WI38 (cell line): ENCODE results near the gene TMC8.
"Not testable (repeated sequence)": the region's sequence is repeated elsewhere in the genome, so short reads cannot be mapped to it uniquely, and the experiment has no call there.

Experiments
- H3K4me3 ChIP-seq: 2 replicates; pipeline ENCODE4 v1.5.1; 2011; ENCODE audit warnings: low read depth, mild to moderate bottlenecking, control low read depth, low read length
- TF ChIP-seq, protein P1 (sequence below): IDR thresholded peaks from 2 replicates; pipeline ENCODE4 v1.5.1; 2012; ENCODE audit warnings: low read depth, mild to moderate bottlenecking, control low read depth, low read length

TMC8 gene

GRCh38 chr17:78114831-78115723, 15.5 kb upstream of the TMC8 start:
- TF ChIP-seq, protein P1, sequence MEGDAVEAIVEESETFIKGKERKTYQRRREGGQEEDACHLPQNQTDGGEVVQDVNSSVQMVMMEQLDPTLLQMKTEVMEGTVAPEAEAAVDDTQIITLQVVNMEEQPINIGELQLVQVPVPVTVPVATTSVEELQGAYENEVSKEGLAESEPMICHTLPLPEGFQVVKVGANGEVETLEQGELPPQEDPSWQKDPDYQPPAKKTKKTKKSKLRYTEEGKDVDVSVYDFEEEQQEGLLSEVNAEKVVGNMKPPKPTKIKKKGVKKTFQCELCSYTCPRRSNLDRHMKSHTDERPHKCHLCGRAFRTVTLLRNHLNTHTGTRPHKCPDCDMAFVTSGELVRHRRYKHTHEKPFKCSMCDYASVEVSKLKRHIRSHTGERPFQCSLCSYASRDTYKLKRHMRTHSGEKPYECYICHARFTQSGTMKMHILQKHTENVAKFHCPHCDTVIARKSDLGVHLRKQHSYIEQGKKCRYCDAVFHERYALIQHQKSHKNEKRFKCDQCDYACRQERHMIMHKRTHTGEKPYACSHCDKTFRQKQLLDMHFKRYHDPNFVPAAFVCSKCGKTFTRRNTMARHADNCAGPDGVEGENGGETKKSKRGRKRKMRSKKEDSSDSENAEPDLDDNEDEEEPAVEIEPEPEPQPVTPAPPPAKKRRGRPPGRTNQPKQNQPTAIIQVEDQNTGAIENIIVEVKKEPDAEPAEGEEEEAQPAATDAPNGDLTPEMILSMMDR, result no peak
- no peak overlapping the region for H3K4me3 ChIP-seq

DNA sequence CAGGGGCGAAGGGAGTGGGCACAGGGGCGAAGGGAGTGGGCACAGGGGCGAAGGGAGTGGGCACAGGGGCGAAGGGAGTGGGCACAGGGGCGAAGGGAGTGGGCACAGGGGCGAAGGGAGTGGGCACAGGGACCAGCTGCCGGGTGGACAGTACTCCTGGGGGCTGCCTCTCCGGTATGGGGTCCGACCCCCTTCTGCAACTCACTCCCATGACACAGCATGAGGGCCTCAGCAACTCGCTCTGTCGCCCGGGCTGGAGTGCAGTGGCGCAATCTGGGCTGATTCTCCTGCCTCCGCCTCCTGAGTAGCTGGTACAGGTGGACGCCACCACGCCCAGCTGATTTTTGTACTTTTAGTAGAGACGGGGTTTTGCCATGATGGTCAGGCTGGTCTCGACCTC, 14.8 kb upstream of the TMC8 start:
- not testable (repeated sequence) for H3K4me3 ChIP-seq

GRCh38 chr17:78116411-78116810, 14.2 kb upstream of the TMC8 start:
- TF ChIP-seq, protein P1, result no peak
- no peak overlapping the region for H3K4me3 ChIP-seq

DNA sequence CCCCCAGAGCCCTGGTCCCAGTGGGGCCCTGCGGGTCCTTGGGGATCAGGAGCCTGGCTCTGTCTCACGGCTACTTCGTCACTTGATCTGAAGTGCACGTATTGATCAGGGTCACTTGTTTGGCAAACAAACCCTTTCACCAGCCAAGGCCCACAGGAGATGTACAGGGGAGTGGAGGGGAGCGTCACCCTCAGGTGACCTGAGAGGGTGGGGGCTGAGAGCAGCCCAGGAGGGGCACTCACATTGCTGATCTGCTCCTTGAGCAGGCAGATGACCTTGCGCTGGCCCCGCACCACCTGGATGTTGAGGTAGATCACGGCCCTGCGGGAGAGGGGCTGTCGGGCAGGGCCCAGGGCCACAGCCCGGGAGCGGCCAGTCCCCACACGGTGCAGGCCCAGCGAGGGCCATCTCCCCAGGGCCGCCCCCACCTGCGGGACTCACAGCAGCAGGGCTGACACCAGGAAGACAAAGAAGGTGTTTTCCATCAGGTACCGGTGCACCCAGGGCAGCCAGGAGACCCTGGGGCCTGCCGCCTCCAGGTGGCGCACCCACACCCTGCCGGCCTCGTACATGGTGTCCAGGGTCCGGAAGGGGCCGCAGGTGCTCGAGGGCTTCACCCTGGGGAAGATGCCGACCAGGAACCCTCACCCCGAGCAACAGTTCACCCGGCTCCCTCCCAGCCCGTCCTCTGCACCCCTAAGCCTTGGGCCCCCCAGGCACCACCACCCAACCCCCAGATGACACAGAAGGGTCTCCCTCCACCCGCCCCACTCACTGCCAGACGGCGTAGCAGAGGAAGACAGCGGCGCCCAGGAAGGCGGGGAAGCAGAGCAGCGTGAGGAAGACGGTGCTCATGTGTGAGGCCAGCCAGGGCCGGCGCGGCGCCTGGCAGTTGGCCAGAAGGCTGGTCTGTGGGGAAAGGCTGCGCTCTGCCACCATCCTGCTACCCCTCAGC, 13.3 kb upstream of the TMC8 start:
- H3K4me3 ChIP-seq, result no peak overlapping the region
- TF ChIP-seq, protein P1, result no peak

GRCh38 chr17:78118801-78119241, 11.8 kb upstream of the TMC8 start:
- TF ChIP-seq, protein P1, result no peak
- H3K4me3 ChIP-seq, result no peak overlapping the region

DNA sequence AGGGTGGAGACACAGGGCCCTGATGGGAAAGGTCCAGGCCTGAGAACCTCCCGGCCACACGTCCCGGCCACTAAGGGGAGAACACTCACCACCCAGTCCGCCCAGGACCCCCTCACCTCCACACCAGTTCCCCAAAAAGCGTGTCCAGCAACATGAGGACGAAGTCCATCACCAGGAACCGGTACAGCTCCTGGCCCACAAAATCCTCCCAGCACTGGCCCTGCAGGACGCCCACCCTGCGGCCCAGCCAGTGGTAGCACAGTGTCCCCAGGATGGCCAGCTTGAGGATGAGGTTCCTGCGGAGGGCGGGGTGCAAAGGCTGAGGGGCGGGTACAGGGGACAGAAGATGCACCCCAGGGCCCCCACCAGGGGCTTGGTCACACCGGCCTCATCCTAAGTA, 10.0 kb upstream of the TMC8 start:
- H3K4me3 ChIP-seq, result no peak overlapping the region
- TF ChIP-seq, protein P1, result no peak

- H3K4me3 ChIP-seq, result no peak overlapping the region
- TF ChIP-seq, protein P1, result no peak
These were observed 9.4 kb upstream of the TMC8 start for GRCh38 chr17:78120971-78121800.
